GM12878 (cell line): ENCODE data around the gene NOVA1. TPM values are rescaled to one million over a fixed set of nuclear protein-coding genes. Genes with fewer than 3 reads are reported as not detected.

Experiments used
- ATAC-seq: fragments of 200-7000 bp; cut with Tn5 transposase; 3 replicates; pipeline ENCODE4 v1.9.1; 2020; ENCODE audit warnings: mild to moderate bottlenecking, moderate library complexity
- BruUV-seq: library from RNA; stranded (reverse); fragments of 400-500 nt; replicated peaks from 2 replicates; lab custom pipeline; 2021; lab: Mats Ljungman, UMichigan
- CTCF ChIA-PET: fragments of 300-600 bp; sonication (Branson Sonifier 250); formaldehyde crosslinking; extraction: SDS; loops from one replicate; lab custom pipeline; 2021; ENCODE audit warnings: inconsistent platforms; lab: Yijun Ruan, JAX
- POLR2A ChIA-PET: fragments of 350-600 bp; formaldehyde crosslinking; extraction: SDS; loops from one replicate; lab custom pipeline; 2021; ENCODE audit warnings: inconsistent platforms; lab: Charles Lee
- RAD21 ChIA-PET: fragments of 300-600 bp; sonication (Branson Sonifier 250); formaldehyde crosslinking; loops from one replicate; lab custom pipeline; 2023; ENCODE audit warnings: antibody characterized with exemption; ENCODE audit not compliant: unreplicated experiment; lab: Charles Lee
- SMC1A ChIA-PET: fragments of 300-600 bp; sonication (Branson Sonifier 250); formaldehyde crosslinking; loops from one replicate; lab custom pipeline; 2023; ENCODE audit not compliant: unreplicated experiment, uncharacterized antibody; lab: Charles Lee
- DNase-seq: peaks from one replicate; pipeline ENCODE4 v3.0.0-alpha.2; 2011; ENCODE audit warnings: low read depth, low spot score
- FAIRE-seq: peaks from 3 replicates; lab custom pipeline; 2011; peaks lifted over from hg19 to GRCh38; lab: Jason Lieb, UNC
- H2AFZ ChIP-seq: 2 replicates; pipeline ENCODE4 v1.6.0; 2011; ENCODE audit warnings: low read depth, low read length, control low read depth; ENCODE audit not compliant: control insufficient read depth
- H3K27ac ChIP-seq: 2 replicates; pipeline ENCODE4 v1.5.1; 2011; ENCODE audit warnings: control low read depth; ENCODE audit not compliant: control insufficient read depth, insufficient read depth
- H3K27me3 ChIP-seq, 2 experiments: replicated peaks in 1 of 2; 2 replicates each; pipeline versions ENCODE4 v1.6.0 to v1.6.1; 2011; ENCODE audit warnings: low read length in 1 of 2; ENCODE audit not compliant: control insufficient read depth in 2 of 2, insufficient read depth in 2 of 2
- H3K36me3 ChIP-seq, 2 experiments: 2 replicates each; pipeline ENCODE4 v1.5.1; 2011; ENCODE audit warnings: low read length in 1 of 2; ENCODE audit not compliant: control insufficient read depth in 2 of 2, insufficient read depth in 2 of 2
- H3K4me1 ChIP-seq: 2 replicates; pipeline ENCODE4 v1.6.1; 2011; ENCODE audit warnings: mild to moderate bottlenecking, low read length, moderate library complexity, mixed read lengths; ENCODE audit not compliant: control insufficient read depth, insufficient read depth
- H3K4me2 ChIP-seq: 2 replicates; pipeline ENCODE4 v1.6.0; 2011; ENCODE audit warnings: control low read depth; ENCODE audit not compliant: control insufficient read depth, insufficient read depth
- H3K4me3 ChIP-seq: fragments of 200-600 bp; sonication (generic); 2 replicates; pipeline ENCODE4 v1.5.1; 2016
- H3K79me2 ChIP-seq: 2 replicates; pipeline ENCODE4 v1.6.0; 2011; ENCODE audit warnings: low read length; ENCODE audit not compliant: control insufficient read depth, insufficient read depth
- H3K9ac ChIP-seq: 2 replicates; pipeline ENCODE4 v1.8.0; 2011; ENCODE audit warnings: low read length, control low read depth, mixed read lengths; ENCODE audit not compliant: control insufficient read depth, insufficient read depth
- H3K9me3 ChIP-seq: replicated peaks from 3 replicates; pipeline ENCODE4 v1.5.1; 2011; ENCODE audit warnings: mild to moderate bottlenecking, low read length; ENCODE audit not compliant: control insufficient read depth, insufficient read depth
- H4K20me1 ChIP-seq: 2 replicates; pipeline ENCODE4 v1.6.0; 2011; ENCODE audit not compliant: control insufficient read depth, insufficient read depth
- CEBPZ ChIP-seq: fragments of 150-350 bp; IDR thresholded peaks from 2 replicates; pipeline ENCODE4 v1.6.1; 2016; ENCODE audit warnings: low read depth, low read length
- E2F4 ChIP-seq: IDR thresholded peaks from 2 replicates; pipeline ENCODE4 v1.6.1; 2012; ENCODE audit warnings: low read depth, low read length, improper control_type of control experiment
- ESRRA ChIP-seq: IDR thresholded peaks from 2 replicates; pipeline ENCODE4 v1.6.1; 2012; ENCODE audit warnings: mild to moderate bottlenecking, low read length, improper control_type of control experiment
- GATAD2B ChIP-seq: fragments of 450-650 bp; conservative IDR thresholded peaks from 2 replicates; pipeline ENCODE4 v1.6.1; 2017; ENCODE audit warnings: low read depth, mild to moderate bottlenecking, moderate library complexity
- HDAC6 ChIP-seq: fragments of 200-600 bp; sonication (generic); IDR thresholded peaks from one replicate; pipeline ENCODE4 v1.8.0; 2017; ENCODE audit warnings: antibody characterized with exemption; ENCODE audit not compliant: unreplicated experiment
- PKNOX1 ChIP-seq: fragments of 450-650 bp; IDR thresholded peaks from 2 replicates; pipeline ENCODE4 v1.6.1; 2016; ENCODE audit warnings: mild to moderate bottlenecking
- POLR2A ChIP-seq: IDR thresholded peaks from 2 replicates; pipeline ENCODE4 v1.6.1; 2011; ENCODE audit warnings: low read depth, mild to moderate bottlenecking, low read length
- RAD21 ChIP-seq: IDR thresholded peaks from 2 replicates; pipeline ENCODE4 v1.6.1; 2011; ENCODE audit warnings: mild to moderate bottlenecking, low read depth, low read length, moderate library complexity; ENCODE audit not compliant: insufficient read depth
- SMAD1 ChIP-seq: fragments of 450-650 bp; IDR thresholded peaks from 2 replicates; pipeline ENCODE4 v1.6.1; 2018; ENCODE audit warnings: mild to moderate bottlenecking, low read depth; ENCODE audit not compliant: partially characterized antibody
- SP1 ChIP-seq: IDR thresholded peaks from one replicate; pipeline ENCODE4 v1.6.1; 2011; ENCODE audit warnings: low read depth, low read length
- SPI1 ChIP-seq: IDR thresholded peaks from 2 replicates; pipeline ENCODE4 v1.6.1; 2011; ENCODE audit warnings: low read depth, mild to moderate bottlenecking, low read length, moderate library complexity, borderline replicate concordance; ENCODE audit not compliant: insufficient read depth
- ZNF592 ChIP-seq: fragments of 450-650 bp; IDR thresholded peaks from 2 replicates; pipeline ENCODE4 v1.6.1; 2017; ENCODE audit warnings: mild to moderate bottlenecking, moderate library complexity
- WGBS: methylation state at CpG from one replicate; pipeline ENCODE4 v1.1.6; 2016; ENCODE audit warnings: low lambda C conversion rate; ENCODE audit not compliant: insufficient replicate concordance, insufficient coverage; ENCODE audit errors: missing lambda C conversion rate; 5-methylcytosine and 5-hydroxymethylcytosine counted together
- in situ Hi-C: fragments of 300-500 bp; cut with MboI; formaldehyde crosslinking; loops from 9 replicates; pipeline ENCODE4 v1.14.3; 2018; ENCODE audit warnings: mixed read lengths
- intact Hi-C: fragments of 100-400 bp; cut with micrococcal nuclease; formaldehyde crosslinking; loops from one replicate; pipeline ENCODE4 v1.14.2; 2022; ENCODE audit not compliant: unreplicated experiment
- polyA plus RNA-seq, 11 experiments: library from polyadenylated mRNA; depleted of rRNA in 4 of 11; unstranded in 6 of 11; stranded (reverse) in 5 of 11; fragments of >200 nt; fragmentation: Nextera tagmentation in 4 of 11; fragmentation: Illumina TruSeq in 1 of 11; extraction: Ambion mirVana in 4 of 11; extraction: Trizol in 1 of 11; gene quantifications; 1 replicate in 1 of 11; 2 replicates in 10 of 11; pipeline versions ENCODE4 v1.2.1 to v1.2.3, GENCODE V29; 2011 to 2016; ENCODE audit warnings: inconsistent platforms in 2 of 11, missing spikeins in 2 of 11, low read depth in 1 of 11
- total RNA-seq, 4 experiments: library from RNA; depleted of rRNA in 3 of 4; stranded (reverse); fragments of >200 nt in 3 of 4; fragmentation: Illumina TruSeq in 1 of 4; extraction: Trizol in 1 of 4; gene quantifications; 2 replicates each; pipeline versions ENCODE4 v1.2.1 to v1.2.3, GENCODE V29; 2013 to 2021

Gene NOVA1
- total and polyA plus RNA-seq, 10 of the 15 experiments (the other 5 are each of a cell fraction or from before 2014, with no cell fraction given): 0.05 to 0.41 TPM; not detected in 8

- TF ChIP-seq PKNOX1 (no peak), SMAD1 (no peak)
Observed at GRCh38 chr14:26602902-26603301, 5.1 kb upstream of the NOVA1 start (continued).

GRCh38 chr14:26601856-26602255 lies 4.0 kb upstream of the NOVA1 start:
- no peak overlapping the region for H3K4me3 ChIP-seq
- H3K9ac ChIP-seq: no peak overlapping the region
- H3K79me2 ChIP-seq: no peaks in the 10 kb centered on the region
- RAD21 ChIA-PET: no interaction called here
- H3K27me3 ChIP-seq: no peaks in the 10 kb centered on the region
- FAIRE-seq (no peak), DNase-seq (no peak), ATAC-seq (no peak)
- CTCF ChIA-PET: no interaction called here
- intact Hi-C loops: no loop called here
- H3K4me1 ChIP-seq: no peaks in the 10 kb centered on the region
- SMC1A ChIA-PET: no interaction called here
- no peaks in the 10 kb centered on the region for H3K36me3 ChIP-seq
- no peak overlapping the region for H3K4me2 ChIP-seq
- WGBS: 12% methylated on average over 4 of the region's 4 CpGs
- no peak overlapping the region for H2AFZ ChIP-seq
- H3K27ac ChIP-seq: no peak overlapping the region
- BruUV-seq: no TSS peak
- no peaks in the 10 kb centered on the region for H4K20me1 ChIP-seq
- in situ Hi-C loops: no loop called here
- H3K9me3 ChIP-seq: no peaks in the 10 kb centered on the region; the same call in 2 of the 3 replicates
- POLR2A ChIA-PET: no interaction called here
- TF ChIP-seq RAD21 (no peak), ESRRA (no peak), CEBPZ (no peak), HDAC6 (no peak), GATAD2B (no peak), POLR2A (no peak), SP1 (no peak), ZNF592 (no peak), SPI1 (no peak), E2F4 (no peak)
